ENCODE measurements around the gene PIAS1.

PIAS1 gene

GRCh38 chr15:68137096-68137495, 83.0 kb downstream of the PIAS1 start:
- Histone ChIP-seq H3K4me1 (ENCODE audit: insufficient read depth, low read length) (no peaks in the 10 kb centered on the region), H3K9ac (ENCODE audit: low read depth, low read length) (no peak overlapping the region), H3K36me3 (ENCODE audit: insufficient read depth, low read depth, low read length) (no peaks in the 10 kb centered on the region), H3K27me3 (ENCODE audit: insufficient read depth, low read length) (no peaks in the 10 kb centered on the region), H3K4me3 (ENCODE audit: low read length) (no peak overlapping the region), H3K9me3 (ENCODE audit: insufficient read depth, low read depth, low read length) (no peaks in the 10 kb centered on the region), H3K27ac (ENCODE audit: low read length) (no peak overlapping the region)

DNA sequence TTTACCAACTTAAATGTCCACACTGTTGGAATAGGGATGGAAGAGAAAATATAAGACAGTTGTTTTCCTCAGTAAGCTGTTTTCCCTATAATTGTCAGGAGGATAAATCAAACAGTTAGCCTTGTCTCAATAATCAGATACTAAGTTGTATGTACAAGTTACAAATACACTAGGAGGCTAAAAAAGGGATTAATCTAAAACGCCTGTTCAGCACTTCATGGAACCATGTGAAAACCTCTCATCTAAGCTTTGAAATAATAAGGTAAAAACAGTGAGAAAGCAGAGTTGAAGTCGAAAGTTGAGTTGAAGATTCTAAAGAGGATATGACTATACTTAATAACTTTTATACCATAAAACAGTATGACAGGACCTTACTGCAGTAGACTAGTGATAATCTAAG, 89.0 kb downstream of the PIAS1 start:
- no peak overlapping the region for H3K4me3 ChIP-seq (ENCODE audit: low read length)
- H3K9ac ChIP-seq (ENCODE audit: low read depth, low read length), result no peak overlapping the region
- H3K9me3 ChIP-seq (ENCODE audit: insufficient read depth, low read depth, low read length), result no peaks in the 10 kb centered on the region
- H3K27me3 ChIP-seq (ENCODE audit: insufficient read depth, low read length), result no peaks in the 10 kb centered on the region
- H3K27ac ChIP-seq (ENCODE audit: low read length), result no peak overlapping the region
- H3K4me1 ChIP-seq (ENCODE audit: insufficient read depth, low read length), result no peaks in the 10 kb centered on the region
- H3K36me3 ChIP-seq (ENCODE audit: insufficient read depth, low read depth, low read length), result peaks cover 18% of the 10 kb centered on the region

GRCh38 chr15:68143785-68144184, 89.7 kb downstream of the PIAS1 start:
- no peaks in the 10 kb centered on the region for H3K9me3 ChIP-seq (ENCODE audit: insufficient read depth, low read depth, low read length)
- H3K4me1 ChIP-seq (ENCODE audit: insufficient read depth, low read length), result no peaks in the 10 kb centered on the region
- H3K4me3 ChIP-seq (ENCODE audit: low read length), result no peak overlapping the region
- H3K36me3 ChIP-seq (ENCODE audit: insufficient read depth, low read depth, low read length), result peaks cover 18% of the 10 kb centered on the region
- no peak overlapping the region for H3K9ac ChIP-seq (ENCODE audit: low read depth, low read length)
- no peaks in the 10 kb centered on the region for H3K27me3 ChIP-seq (ENCODE audit: insufficient read depth, low read length)
- H3K27ac ChIP-seq (ENCODE audit: low read length), result no peak overlapping the region

- Histone ChIP-seq H3K4me3 (ENCODE audit: low read length) (no peak overlapping the region), H3K9ac (ENCODE audit: low read depth, low read length) (no peak overlapping the region), H3K9me3 (ENCODE audit: insufficient read depth, low read depth, low read length) (no peaks in the 10 kb centered on the region), H3K36me3 (ENCODE audit: insufficient read depth, low read depth, low read length) (peaks cover 18% of the 10 kb centered on the region), H3K27me3 (ENCODE audit: insufficient read depth, low read length) (no peaks in the 10 kb centered on the region), H3K27ac (ENCODE audit: low read length) (no peak overlapping the region), H3K4me1 (ENCODE audit: insufficient read depth, low read length) (no peaks in the 10 kb centered on the region)
Measured at GRCh38 chr15:68145706-68146105, 91.6 kb downstream of the PIAS1 start.

DNA sequence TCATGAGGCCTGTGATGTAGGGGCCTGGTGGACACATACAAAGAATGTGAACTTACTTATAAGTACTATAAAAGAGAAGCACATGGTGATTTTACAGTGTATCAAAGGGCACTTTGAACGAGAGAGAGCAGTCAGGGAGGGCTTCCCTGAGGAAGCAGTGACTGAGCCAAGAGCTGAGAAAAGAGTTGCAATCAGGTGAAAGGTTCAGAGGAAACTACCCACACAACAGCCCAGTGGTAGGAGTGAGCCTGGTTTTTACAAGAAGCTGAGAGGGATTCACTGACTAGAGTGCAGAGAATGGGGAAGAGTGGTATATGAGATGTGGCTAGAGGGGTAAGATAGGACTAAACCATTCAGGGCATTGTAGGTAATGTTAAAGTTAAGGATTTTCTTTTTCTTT, 93.9 kb downstream of the PIAS1 start:
- Histone ChIP-seq H3K9me3 (ENCODE audit: insufficient read depth, low read depth, low read length) (no peaks in the 10 kb centered on the region), H3K36me3 (ENCODE audit: insufficient read depth, low read depth, low read length) (peaks cover 18% of the 10 kb centered on the region), H3K9ac (ENCODE audit: low read depth, low read length) (no peak overlapping the region), H3K4me1 (ENCODE audit: insufficient read depth, low read length) (no peaks in the 10 kb centered on the region), H3K27ac (ENCODE audit: low read length) (no peak overlapping the region), H3K4me3 (ENCODE audit: low read length) (no peak overlapping the region), H3K27me3 (ENCODE audit: insufficient read depth, low read length) (no peaks in the 10 kb centered on the region)

- Histone ChIP-seq H3K27ac (ENCODE audit: low read length) (no peak overlapping the region), H3K4me1 (ENCODE audit: insufficient read depth, low read length) (no peaks in the 10 kb centered on the region), H3K36me3 (ENCODE audit: insufficient read depth, low read depth, low read length) (peaks cover 21% of the 10 kb centered on the region), H3K9ac (ENCODE audit: low read depth, low read length) (no peak overlapping the region), H3K27me3 (ENCODE audit: insufficient read depth, low read length) (no peaks in the 10 kb centered on the region), H3K9me3 (ENCODE audit: insufficient read depth, low read depth, low read length) (no peaks in the 10 kb centered on the region), H3K4me3 (ENCODE audit: low read length) (no peak overlapping the region)
Measured at GRCh38 chr15:68149059-68149458, 94.9 kb downstream of the PIAS1 start.

GRCh38 chr15:68150187-68150586, 96.1 kb downstream of the PIAS1 start:
- Histone ChIP-seq H3K4me3 (ENCODE audit: low read length) (no peak overlapping the region), H3K36me3 (ENCODE audit: insufficient read depth, low read depth, low read length) (peaks cover 21% of the 10 kb centered on the region), H3K4me1 (ENCODE audit: insufficient read depth, low read length) (no peaks in the 10 kb centered on the region), H3K9ac (ENCODE audit: low read depth, low read length) (no peak overlapping the region), H3K27ac (ENCODE audit: low read length) (no peak overlapping the region), H3K27me3 (ENCODE audit: insufficient read depth, low read length) (no peaks in the 10 kb centered on the region), H3K9me3 (ENCODE audit: insufficient read depth, low read depth, low read length) (no peaks in the 10 kb centered on the region)

- H3K9me3 ChIP-seq (ENCODE audit: insufficient read depth, low read depth, low read length), result no peaks in the 10 kb centered on the region
- peaks cover 21% of the 10 kb centered on the region for H3K36me3 ChIP-seq (ENCODE audit: insufficient read depth, low read depth, low read length)
- H3K27ac ChIP-seq (ENCODE audit: low read length), result no peak overlapping the region
- no peak overlapping the region for H3K9ac ChIP-seq (ENCODE audit: low read depth, low read length)
- H3K4me3 ChIP-seq (ENCODE audit: low read length), result no peak overlapping the region
- no peaks in the 10 kb centered on the region for H3K27me3 ChIP-seq (ENCODE audit: insufficient read depth, low read length)
- no peaks in the 10 kb centered on the region for H3K4me1 ChIP-seq (ENCODE audit: insufficient read depth, low read length)
Measured at GRCh38 chr15:68151277-68151676, 97.2 kb downstream of the PIAS1 start.

GRCh38 chr15:68152342-68152741, 98.2 kb downstream of the PIAS1 start:
- H3K36me3 ChIP-seq (ENCODE audit: insufficient read depth, low read depth, low read length), result peaks cover 12% of the 10 kb centered on the region
- H3K9ac ChIP-seq (ENCODE audit: low read depth, low read length), result no peak overlapping the region
- H3K4me1 ChIP-seq (ENCODE audit: insufficient read depth, low read length), result no peaks in the 10 kb centered on the region
- no peak overlapping the region for H3K27ac ChIP-seq (ENCODE audit: low read length)
- H3K4me3 ChIP-seq (ENCODE audit: low read length), result no peak overlapping the region
- no peaks in the 10 kb centered on the region for H3K27me3 ChIP-seq (ENCODE audit: insufficient read depth, low read length)
- H3K9me3 ChIP-seq (ENCODE audit: insufficient read depth, low read depth, low read length), result no peaks in the 10 kb centered on the region

DNA sequence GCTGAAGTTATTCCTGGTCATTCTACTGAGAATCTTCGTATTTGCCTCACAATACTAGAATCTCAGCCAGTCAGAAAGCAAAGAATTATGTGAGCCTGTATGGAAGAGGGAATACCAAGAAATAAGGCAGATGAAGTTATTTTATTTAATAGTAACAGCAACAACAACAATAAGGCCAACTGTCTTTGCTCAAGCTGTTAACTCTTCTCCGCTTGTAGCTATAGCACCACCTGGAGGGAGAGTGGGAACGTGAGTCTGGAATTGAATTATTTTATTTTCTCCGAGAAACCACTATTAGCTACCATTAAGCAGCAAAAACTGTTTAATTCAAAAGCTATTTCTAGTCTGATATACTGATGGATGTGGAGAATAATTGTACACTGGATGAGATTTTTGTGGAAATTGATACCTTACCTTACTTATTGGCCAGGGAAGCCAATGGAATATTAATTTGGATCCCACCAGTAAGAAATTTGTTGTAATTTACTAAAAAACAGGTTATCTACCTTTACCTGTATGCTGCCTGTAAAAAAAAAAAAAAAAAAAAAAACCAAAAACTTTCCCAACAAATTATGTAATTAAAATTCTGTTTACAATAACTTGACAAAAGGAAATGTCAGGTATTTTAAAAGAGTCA, 100.9 kb downstream of the PIAS1 start:
- Histone ChIP-seq H3K27ac (ENCODE audit: low read length) (no peak overlapping the region), H3K4me1 (ENCODE audit: insufficient read depth, low read length) (no peaks in the 10 kb centered on the region), H3K36me3 (ENCODE audit: insufficient read depth, low read depth, low read length) (peaks cover 20% of the 10 kb centered on the region), H3K27me3 (ENCODE audit: insufficient read depth, low read length) (no peaks in the 10 kb centered on the region), H3K9me3 (ENCODE audit: insufficient read depth, low read depth, low read length) (no peaks in the 10 kb centered on the region), H3K9ac (ENCODE audit: low read depth, low read length) (no peak overlapping the region), H3K4me3 (ENCODE audit: low read length) (no peak overlapping the region)

GRCh38 chr15:68157074-68157473, 103.0 kb downstream of the PIAS1 start:
- no peak overlapping the region for H3K9ac ChIP-seq (ENCODE audit: low read depth, low read length)
- H3K9me3 ChIP-seq (ENCODE audit: insufficient read depth, low read depth, low read length), result peaks cover 10% of the 10 kb centered on the region
- no peaks in the 10 kb centered on the region for H3K27me3 ChIP-seq (ENCODE audit: insufficient read depth, low read length)
- H3K4me1 ChIP-seq (ENCODE audit: insufficient read depth, low read length), result no peaks in the 10 kb centered on the region
- H3K27ac ChIP-seq (ENCODE audit: low read length), result no peak overlapping the region
- H3K36me3 ChIP-seq (ENCODE audit: insufficient read depth, low read depth, low read length), result peaks cover 33% of the 10 kb centered on the region
- H3K4me3 ChIP-seq (ENCODE audit: low read length), result no peak overlapping the region

DNA sequence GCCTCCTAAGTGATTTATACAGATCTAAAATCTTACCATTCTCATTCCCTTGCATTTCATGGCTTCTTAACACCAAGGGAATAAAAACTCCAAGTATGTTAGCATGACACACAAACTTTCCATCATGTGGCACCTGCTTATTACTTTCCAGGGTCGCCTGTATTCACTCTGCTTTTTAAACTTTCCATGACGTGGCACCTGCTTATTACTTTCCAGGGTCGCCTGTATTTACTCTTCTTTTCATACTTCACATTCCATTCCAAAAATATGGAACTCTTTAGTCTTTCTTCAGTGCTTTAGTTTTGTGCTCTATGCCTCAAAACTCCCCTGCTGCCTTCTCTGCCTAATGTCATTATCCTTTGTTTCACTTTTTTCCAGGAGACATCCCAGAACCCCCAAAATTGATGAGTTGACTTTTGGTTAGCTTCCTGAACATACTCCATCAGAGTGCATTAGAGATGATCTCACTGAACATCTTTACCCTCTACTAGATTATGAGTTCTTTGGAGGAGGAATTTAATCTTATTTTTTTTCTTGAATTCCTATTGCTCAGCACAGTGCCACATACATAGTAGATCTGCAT, 104.0 kb downstream of the PIAS1 start:
- H3K27ac ChIP-seq (ENCODE audit: low read length), result no peak overlapping the region
- no peaks in the 10 kb centered on the region for H3K27me3 ChIP-seq (ENCODE audit: insufficient read depth, low read length)
- H3K4me3 ChIP-seq (ENCODE audit: low read length), result no peak overlapping the region

More for the DNA sequence above, 104.0 kb downstream of the PIAS1 start:
- Histone ChIP-seq H3K9ac (ENCODE audit: low read depth, low read length) (no peak overlapping the region), H3K9me3 (ENCODE audit: insufficient read depth, low read depth, low read length) (peaks cover 10% of the 10 kb centered on the region), H3K4me1 (ENCODE audit: insufficient read depth, low read length) (no peaks in the 10 kb centered on the region), H3K36me3 (ENCODE audit: insufficient read depth, low read depth, low read length) (peaks cover 39% of the 10 kb centered on the region)
